ENCODE data around the gene ATP2C2.
A peak's percentile ranks its signal among the peaks of the same experiment; 100 is the strongest.

Gene ATP2C2

DNA sequence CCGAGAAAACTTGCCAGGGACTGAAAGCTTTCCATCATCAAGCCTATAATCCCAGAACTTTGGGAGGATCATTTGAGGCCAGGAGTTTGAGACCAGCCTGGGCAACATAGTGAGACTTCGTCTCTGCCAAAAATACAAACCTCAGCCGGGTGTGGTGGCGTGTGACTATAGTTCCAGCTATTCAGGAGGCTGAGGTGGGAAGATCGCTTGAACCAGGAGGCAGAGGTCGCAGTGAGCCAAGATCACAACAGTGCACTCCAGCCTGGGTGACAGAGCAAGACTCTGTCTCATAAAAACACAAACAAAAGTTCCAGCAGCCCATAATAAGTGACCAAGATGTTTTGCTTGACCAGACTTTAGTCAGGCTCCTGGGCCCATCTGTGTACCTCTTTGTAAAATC is 134.2 kb downstream of the ATP2C2 start:
- no peak for DNase-seq

DNA sequence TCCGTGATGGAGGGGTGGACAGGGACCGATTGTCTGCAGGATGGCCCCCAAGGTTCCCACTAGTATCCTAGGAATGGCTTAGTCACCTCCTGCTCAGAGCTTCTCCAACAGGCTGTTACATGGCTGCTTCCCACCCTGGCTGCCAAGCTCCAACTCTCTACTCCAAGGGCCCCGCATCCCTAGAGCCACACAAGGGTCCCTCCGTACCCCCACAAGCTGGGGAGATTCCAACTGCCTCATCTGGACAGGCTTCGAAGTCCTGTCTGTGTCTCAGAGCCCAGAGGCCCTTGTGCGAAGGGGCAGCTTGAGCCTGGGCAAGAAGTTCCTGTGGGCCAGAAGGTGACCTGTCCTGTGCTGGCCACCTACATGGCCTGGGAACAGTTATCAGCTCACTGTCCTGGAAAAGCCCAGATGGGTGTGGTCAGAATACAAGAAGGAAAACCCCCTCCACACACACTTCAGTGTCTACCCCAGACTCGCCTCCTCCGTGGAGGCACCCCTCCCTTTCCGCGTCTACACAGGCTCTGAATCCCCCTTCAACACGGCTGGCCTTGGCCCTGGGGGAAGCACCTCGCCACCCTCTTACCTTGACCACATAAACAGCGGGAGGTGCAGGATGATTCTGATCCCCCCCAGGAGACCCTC is 135.5 kb downstream of the ATP2C2 start:
- DNase-seq = no peak

GRCh38 chr16:84504420-84505248 is 136.3 kb downstream of the ATP2C2 start, which contains the start of gene MEAK7:
Gene MEAK7, minus strand, starts transcription at chr16:84504659. Its CDS starts 6,573 bp downstream, at chr16:84498086.
- DNase-seq = peak; percentile 79

- no peak for DNase-seq
These were observed 137.2 kb downstream of the ATP2C2 start for GRCh38 chr16:84505249-84506187.

DNA sequence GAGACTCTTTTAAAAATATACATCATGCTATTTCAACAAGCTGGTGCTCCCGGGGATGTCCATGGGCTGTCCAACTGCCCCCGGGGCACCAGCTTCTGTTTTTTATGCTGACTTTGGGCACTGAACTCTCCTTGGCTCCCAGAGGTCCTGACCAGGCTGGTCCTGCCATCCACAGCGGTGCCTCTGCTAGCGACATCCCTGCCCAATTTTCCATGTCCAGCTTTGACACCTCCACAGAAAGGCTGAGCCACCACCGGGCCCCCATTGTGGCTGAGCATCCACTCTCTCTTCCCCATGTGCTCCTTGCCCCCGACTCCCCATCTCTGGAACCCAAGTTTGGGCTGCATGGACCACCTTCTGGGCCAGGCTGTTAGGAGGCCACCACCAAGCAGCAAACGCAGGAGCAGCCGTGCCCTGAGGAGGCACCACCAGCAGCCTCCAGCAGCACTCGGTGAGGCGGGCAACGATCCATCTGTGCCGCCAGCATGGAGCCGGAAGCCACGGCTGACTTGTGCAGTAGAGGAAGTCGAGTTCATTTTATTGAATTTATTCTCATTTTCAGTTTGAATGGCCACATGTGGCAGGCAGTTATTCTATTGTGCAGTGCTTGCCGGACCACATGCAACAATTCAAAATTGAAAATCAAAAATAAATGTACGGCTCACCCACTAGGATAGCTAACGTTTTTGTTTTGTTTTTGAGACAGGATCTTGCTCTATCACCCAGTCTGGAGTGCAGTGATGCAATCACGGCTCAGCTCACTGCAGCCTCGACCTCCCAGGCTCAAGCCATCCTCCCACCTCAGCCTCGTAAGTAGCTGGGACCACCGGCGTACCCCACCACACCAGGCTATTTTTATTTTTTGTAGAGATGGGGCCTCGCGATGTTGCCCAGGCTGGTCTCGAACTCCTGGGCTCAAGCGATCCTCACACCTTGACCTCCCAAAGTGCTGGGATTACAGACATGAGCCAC is 139.0 kb downstream of the ATP2C2 start:
- DNase-seq = no peak

DNA sequence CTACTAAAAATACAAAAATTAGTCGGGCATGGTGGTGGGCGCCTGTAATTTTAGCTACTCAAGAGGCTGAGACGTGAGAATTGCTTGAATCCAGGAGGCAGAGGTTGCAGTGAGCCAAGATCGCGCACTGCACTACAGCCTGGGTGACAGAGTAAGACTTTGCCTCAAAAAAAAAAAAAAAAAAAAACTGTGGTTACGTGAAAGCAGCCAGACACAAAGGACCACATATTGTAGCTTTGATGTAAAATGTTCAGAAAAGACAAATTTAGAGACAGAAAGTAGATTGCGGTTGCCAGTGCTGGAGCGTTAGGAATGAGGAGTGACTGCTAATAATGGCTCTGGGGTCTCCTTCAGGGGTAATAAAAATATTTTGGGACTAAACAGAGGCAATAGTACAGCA is 140.2 kb downstream of the ATP2C2 start:
- DNase-seq = no peak

DNA sequence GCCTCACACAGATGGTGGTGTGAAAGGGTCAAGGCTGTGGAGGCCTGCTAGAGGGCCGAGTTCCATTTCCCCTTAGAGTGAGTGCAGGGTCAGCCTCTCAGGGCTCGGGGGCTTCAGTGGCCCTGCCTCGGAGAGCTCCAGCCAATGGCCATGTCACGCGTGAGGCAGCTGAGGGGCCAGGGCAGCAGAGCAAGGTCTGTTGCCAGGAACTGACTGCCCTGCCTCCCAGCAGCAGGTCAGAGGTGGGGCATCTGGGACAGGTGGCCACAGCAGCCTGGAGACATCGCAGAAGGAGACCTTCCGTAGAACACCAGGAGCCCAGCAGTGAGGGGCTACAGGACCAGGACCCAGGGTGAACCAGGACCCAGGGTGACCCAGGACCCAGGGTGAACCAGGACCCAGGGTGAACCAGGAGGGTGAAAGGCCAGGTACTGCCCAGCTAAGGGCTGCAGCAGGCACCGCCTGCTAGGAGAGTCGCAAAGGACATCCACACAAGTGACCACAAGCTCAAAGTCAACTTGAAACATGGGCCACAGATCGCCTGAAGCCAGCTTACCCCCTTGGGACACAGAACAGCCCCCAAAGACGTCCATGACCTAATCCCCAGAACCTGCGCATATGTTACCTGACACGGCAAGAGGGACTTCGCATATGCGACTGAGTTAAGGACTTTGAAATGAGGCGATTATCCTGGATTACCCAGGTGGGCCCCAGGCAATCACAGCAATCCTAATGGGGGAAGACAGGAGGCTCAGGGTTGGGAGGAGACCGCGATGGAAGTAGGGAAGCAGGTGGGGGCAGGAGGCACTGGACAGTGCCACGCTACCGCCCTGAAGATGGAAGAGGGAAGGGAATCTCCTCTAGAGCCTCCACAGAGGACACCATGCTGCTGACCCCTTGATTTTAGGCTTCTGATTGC is 141.0 kb downstream of the ATP2C2 start:
- no peak for DNase-seq

- DNase-seq = peak; percentile 40
These were observed 143.0 kb downstream of the ATP2C2 start for GRCh38 chr16:84511180-84511800.

- no peak for DNase-seq
These were observed 143.5 kb downstream of the ATP2C2 start for GRCh38 chr16:84511831-84512230.

- no peak for DNase-seq
These were observed 144.8 kb downstream of the ATP2C2 start for GRCh38 chr16:84513123-84513522.

GRCh38 chr16:84513666-84514065 is 145.3 kb downstream of the ATP2C2 start:
- no peak for DNase-seq

Data from GDM1 (cell line).